DMS153 treated with DMSO at 0.1 percent for 48 hours (cell line): Measurements from ENCODE around the gene STRA6.

Experiments
- DNase-seq: peaks from one replicate; lab custom pipeline; 2025; ENCODE audit not compliant: unreplicated experiment; lab: John Stamatoyannopoulos, UW

Gene STRA6

DNA sequence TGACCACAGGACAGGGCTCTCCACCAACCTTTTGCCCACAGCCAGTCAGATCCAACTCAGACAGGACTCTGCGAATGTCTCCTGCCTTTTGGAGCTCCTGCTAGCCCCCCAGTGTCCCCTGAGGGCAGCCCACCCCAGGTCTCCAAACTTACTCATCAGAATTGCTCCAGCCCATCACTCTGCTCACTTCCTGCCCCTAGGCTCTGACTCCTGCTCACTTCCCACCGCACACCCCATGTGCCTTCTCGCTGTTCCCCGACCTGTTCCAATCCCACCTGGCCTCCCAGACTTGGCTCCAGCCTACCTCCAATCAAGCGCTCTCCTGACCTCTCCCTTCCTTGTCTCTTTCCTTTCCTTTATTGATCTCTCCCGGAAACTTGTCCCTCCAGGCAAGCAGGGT is 5.9 kb upstream of the STRA6 start:
- DNase-seq: no peak

DNA sequence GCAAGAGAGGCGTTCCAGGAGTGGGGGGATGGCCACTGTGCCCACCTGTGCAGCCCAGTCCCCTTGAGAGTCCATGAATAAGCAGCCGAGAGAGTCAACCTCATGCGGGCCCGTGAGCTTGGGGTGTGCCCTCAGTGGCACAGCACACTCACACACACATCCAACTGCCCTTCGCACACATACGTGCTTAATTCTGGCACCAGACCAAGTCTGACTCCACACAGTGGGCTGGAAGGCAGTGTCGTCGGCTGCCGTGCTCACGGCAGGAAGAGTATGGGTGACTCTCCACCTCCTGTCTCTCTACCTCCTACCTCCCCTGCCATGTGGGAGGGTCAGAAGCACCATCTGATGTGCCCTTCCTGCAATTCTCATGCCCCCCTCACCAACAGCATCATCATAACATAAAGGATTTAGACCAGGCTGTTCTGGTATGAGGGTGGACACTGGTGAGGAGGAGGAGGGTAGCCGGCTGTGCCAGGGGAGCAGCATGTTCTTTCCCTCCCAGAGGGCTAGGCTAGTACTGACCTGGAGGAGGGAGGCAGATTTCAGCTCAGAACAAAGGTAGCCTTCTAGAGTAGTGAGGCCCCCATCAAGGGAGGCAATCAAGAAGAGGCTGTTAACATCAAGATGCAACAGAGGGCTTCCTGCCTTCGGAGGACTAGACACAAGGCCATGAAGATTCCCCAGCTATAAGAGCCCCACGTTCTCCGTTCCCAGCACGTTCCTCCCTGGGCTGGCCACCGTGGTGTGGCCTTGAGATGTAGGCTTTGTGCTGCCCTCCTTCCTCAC is 5.3 kb upstream of the STRA6 start:
- DNase-seq: no peak

DNA sequence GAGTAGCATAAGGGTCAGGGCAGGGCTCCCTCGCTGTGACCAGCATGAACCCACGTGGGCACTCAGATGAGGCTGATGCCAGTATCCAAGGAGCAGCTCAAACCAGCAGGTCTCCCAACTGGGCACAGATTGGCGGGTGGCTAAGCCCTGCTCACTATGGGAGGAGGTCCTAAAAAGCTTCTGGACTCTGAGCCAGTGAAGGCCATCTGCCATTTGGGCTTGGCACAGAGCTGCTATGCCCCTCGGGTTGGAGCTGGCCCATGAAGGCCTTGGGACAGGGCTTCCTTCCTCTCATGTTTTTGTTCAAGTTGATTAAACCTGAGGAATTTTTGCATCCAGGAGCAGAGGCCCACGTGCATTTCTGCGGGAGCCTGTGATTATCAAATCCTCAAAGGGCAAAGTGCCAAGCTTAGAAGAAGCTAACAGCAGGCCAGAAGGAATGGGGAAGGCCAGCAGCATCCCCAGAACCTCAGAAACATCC is 4.3 kb upstream of the STRA6 start:
- no peak for DNase-seq

- no peak for DNase-seq
Measured at GRCh38 chr15:74205582-74205947, 3.0 kb upstream of the STRA6 start.

GRCh38 chr15:74203914-74204431 is 1.4 kb upstream of the STRA6 start:
- no peak for DNase-seq

GRCh38 chr15:74201710-74202420 is 722 bp downstream of the STRA6 start:
- DNase-seq: no peak

DNA sequence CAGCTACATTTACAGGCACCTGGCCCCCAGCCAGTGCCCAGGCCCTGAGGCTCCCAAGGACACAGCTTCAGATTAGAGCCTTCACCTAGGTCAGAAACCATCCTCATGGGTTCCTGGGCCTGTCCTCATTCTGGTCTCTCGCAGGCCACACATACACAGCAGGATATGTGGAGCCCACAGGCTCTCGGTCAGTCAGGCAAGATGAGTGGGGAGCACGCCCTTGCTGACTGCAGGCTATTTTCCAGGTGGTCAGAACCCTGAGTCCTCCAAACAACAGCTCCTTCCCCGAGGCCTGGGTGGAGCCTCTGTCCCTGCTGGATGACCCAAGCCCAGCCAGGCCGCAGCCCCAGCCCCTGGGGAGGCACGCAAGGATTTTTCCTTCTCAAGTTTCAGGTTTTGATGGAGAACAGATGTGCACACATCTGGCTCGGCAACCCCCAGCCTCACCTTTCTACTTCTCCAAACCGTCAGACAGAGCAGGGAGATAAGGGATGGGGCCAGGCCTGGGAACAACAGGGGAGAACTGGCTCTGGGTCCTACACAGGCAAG is 1.6 kb downstream of the STRA6 start:
- DNase-seq: no peak

DNA sequence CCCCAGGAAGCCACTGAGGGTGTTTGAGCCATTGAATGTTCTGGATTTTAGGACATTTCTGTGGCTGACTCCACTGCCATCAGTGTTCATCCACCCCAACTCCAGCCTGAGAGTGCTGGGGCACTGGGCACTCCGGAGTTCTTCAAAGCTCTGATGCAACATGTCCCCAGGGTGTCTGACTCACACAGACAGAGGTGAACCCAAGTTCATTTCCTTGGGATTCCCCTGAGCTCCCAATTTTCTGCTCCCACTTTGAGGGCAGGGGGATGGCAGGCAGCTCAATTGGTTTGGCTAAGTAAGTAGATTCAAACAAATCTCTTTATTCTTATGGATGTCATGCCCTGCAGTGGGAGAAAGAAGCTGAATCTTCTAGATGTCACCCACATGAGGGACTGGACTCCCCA is 2.2 kb downstream of the STRA6 start:
- DNase-seq: no peak

GRCh38 chr15:74199297-74199652 is 3.3 kb downstream of the STRA6 start:
- DNase-seq: no peak

DNA sequence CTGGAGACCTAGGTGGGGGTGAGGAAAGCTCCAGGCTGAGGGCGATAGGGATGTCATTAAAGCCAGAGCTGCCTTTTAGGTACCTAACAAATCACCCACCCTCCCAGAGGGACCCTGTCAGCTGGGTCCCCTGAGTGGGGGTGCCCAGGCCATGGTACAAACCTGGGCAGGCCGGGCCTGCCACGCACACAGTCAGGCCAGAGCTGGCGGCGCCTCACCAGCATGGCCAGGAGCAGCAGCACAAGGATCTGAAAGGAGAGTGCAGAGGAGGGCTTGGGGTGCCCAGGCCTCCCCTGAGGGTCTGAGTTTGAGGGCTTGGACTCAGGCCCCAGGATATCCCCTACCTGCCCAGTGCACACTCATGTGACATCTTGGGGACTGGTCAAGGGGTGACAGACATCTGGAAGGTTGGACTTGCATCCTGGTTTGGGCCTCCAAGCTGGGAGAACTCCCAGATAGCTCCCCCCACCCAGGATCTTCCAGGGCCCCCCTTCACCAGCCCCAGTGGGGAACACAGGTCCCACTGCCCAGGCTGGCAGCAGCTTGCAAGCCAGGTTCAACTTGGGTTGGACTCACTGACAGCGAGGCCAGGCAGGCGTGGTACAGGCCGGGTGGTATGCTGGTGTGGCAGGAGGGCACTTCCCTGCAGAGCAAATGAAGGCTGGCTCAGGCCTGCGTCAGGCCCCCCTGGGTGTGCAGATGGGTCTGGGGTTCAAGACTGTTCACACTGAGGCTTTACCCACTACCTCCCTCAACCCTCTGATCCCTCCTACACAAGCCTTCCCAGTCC is 5.2 kb downstream of the STRA6 start:
- DNase-seq: no peak

DNA sequence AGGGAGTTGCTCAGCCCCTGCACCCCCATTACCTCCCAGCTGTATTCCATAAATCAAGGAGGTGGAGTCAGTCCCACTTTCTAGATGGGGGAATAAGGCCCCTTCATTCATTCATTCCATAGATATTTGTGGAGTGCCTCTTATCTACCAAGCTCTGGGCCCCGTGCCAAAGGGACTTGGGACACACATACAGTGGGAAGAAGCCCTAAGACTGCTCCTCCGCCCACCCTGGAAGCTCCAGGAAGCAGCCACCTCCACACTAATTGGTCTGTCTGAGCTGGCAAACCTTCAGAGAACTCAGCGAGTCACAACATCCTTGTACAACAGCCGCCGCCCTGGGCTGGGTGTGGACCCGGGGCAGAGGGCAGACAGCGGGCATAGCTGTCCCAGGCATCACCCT is 6.4 kb downstream of the STRA6 start:
- DNase-seq: no peak

GRCh38 chr15:74194572-74195559 is 7.7 kb downstream of the STRA6 start:
- no peak for DNase-seq

- no peak for DNase-seq
Measured at GRCh38 chr15:74193905-74194304, 8.7 kb downstream of the STRA6 start.

- DNase-seq: no peak
Measured at GRCh38 chr15:74193299-74193718, 9.3 kb downstream of the STRA6 start.

- no peak for DNase-seq
Measured at GRCh38 chr15:74192751-74193150, 9.8 kb downstream of the STRA6 start.

DNA sequence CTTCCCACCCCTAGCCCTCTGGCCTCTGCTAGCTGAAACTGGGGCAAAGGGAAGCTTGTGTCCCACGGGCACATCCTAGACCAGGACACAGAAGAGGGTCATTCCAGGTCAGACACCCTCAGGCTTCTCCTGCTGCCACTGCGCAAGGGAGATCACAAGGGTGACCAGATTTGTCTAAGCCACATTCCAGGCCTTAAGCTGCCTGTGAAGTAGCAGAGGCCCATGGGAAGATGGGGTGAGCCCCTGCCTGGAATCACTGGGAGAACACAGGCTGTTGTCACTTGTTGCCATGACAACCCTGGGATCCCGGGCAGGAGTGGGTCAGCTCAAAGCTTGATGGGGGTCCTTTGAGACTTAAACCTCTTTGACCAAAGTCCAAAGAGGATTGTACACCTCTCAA is 10.8 kb downstream of the STRA6 start:
- DNase-seq: no peak

GRCh38 chr15:74188216-74188615 is 14.4 kb downstream of the STRA6 start:
- no peak for DNase-seq

DNA sequence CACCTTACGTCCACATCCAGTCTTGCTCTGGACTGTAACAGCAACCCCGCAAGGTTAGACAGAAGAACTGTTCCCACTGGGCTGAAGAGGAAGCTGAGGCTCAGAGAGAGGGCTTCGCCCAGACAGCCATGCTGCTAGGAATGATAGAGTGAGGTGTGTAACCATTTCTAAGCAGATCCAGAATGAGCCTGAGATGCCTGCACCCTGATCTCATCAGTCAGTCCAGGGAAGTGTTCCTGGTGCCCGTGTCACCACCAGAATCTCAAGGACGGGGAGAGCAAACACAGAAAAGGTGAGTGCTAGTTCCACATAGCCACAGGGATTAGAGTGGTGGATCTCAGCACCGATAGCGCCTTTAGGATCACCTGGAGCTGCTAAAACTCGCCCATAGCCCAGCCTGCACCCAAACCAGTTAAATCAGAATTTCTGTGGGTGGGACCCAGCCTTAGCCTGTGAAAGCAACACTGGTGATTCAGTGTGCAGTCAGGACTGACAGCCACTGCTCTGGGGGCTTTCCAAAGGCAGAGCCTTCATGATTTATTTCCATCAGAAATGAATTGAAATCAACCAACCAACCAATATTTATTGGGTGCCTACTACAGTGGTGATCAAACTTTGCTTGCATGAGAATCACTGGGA is 16.8 kb downstream of the STRA6 start:
- no peak for DNase-seq

GRCh38 chr15:74184582-74185091 is 17.9 kb downstream of the STRA6 start:
- no peak for DNase-seq
